ENCODE results near the gene TSKU.
"Not testable (repeated sequence)": the region's sequence is repeated elsewhere in the genome, so short reads cannot be mapped to it uniquely, and the experiment has no call there.

TSKU gene

GRCh38 chr11:76788661-76789442 is 5.7 kb downstream of the TSKU start:
- DNase-seq (ENCODE audit: low spot score): peak; percentile 73

GRCh38 chr11:76789443-76789719 is 6.2 kb downstream of the TSKU start:
- no peak for DNase-seq (ENCODE audit: low spot score)

GRCh38 chr11:76790251-76790650 is 7.1 kb downstream of the TSKU start:
- no peak for DNase-seq (ENCODE audit: low spot score)

GRCh38 chr11:76791002-76791770 is 8.0 kb downstream of the TSKU start:
- not testable (repeated sequence) for DNase-seq (ENCODE audit: low spot score)

GRCh38 chr11:76791861-76792260 is 8.7 kb downstream of the TSKU start:
- no peak for DNase-seq (ENCODE audit: low spot score)

GRCh38 chr11:76792505-76793264 is 9.5 kb downstream of the TSKU start:
- no peak for DNase-seq (ENCODE audit: low spot score)

GRCh38 chr11:76793391-76794291 is 10.5 kb downstream of the TSKU start:
- no peak for DNase-seq (ENCODE audit: low spot score)

- no peak for DNase-seq (ENCODE audit: low spot score)
Observed at GRCh38 chr11:76794371-76795289, 11.5 kb downstream of the TSKU start.

- no peak for DNase-seq (ENCODE audit: low spot score)
Observed at GRCh38 chr11:76795290-76795935, 12.3 kb downstream of the TSKU start.

GRCh38 chr11:76795936-76796441 is 12.8 kb downstream of the TSKU start:
- DNase-seq (ENCODE audit: low spot score): no peak

- DNase-seq (ENCODE audit: low spot score): no peak
Observed at GRCh38 chr11:76796511-76797198, 13.5 kb downstream of the TSKU start.

GRCh38 chr11:76797341-76798201 is 14.4 kb downstream of the TSKU start:
- no peak for DNase-seq (ENCODE audit: low spot score)

GRCh38 chr11:76798202-76798581 is 15.0 kb downstream of the TSKU start:
- no peak for DNase-seq (ENCODE audit: low spot score)

GRCh38 chr11:76798671-76799065 is 15.5 kb downstream of the TSKU start:
- no peak for DNase-seq (ENCODE audit: low spot score)

GRCh38 chr11:76799066-76799804 is 16.1 kb downstream of the TSKU start:
- peak; percentile 81 for DNase-seq (ENCODE audit: low spot score)

GRCh38 chr11:76800466-76801200 is 17.5 kb downstream of the TSKU start:
- no peak for DNase-seq (ENCODE audit: low spot score)

GRCh38 chr11:76801225-76801624 is 18.1 kb downstream of the TSKU start:
- DNase-seq (ENCODE audit: low spot score): no peak

Data from Ammon's horn (tissue), 1 donor.